GM18499 (cell line): Measurements from ENCODE around the gene EVI5.
"Not testable (repeated sequence)": the region's sequence is repeated elsewhere in the genome, so short reads cannot be mapped to it uniquely, and the experiment has no call there.

Experiments
- ATAC-seq: cut with Tn5 transposase; IDR thresholded peaks from one replicate; pipeline ENCODE4 v1.9.1; 2021; ENCODE audit warnings: moderate number of reproducible peaks; ENCODE audit not compliant: insufficient read depth, unreplicated experiment

EVI5 gene

DNA sequence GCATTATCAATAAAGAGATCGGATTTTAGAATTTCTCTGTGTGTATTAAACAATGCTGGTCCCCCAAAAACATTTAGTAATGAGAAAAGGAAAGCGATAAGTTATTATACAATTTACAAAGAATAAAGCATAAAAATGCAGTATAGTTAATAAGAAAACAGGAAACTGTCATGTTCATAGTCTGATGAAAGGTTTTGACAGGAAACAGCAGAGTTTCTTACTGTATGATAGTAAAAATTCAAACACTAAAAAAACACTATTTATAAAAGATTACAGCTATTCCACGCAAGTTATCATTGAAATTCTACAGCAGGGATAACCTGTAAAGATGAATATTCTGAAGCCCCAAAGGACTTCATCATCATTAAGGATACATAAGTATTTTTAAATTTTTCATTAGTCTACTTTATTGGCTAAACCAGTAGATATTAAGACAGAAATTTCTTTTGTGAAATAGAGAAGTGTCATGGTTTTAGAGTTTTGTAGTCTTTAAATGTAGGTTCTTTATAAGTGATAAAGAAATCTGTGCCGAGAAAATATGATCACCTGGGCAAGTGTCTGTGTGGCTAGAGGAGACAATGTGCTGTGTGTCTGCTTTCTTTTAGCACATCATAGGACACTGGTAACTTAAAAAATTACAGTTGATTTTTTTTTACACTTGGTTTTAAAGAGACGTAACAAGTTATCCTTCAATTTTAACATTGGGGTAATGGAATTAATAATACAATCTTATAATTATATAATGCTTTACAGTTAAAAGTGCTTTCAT is 248.5 kb downstream of the EVI5 start:
- no peak for ATAC-seq

DNA sequence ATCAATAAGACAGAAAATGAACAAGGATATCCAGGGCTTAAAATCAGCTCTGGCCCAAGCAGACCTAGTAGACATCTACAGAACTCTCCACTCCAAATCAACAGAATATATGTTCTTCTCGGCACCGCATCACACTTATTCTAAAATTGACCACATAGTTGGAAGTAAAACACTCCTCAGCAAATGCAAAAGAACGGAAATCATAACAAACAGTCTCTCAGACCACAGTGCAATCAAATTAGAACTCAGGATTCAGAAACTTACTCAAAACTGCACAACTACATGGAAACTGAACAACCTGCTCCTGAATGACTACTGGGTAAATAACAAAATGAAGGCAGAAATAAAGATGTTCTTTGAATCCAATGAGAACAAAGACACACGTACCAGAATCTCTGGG is 252.5 kb downstream of the EVI5 start:
- not testable (repeated sequence) for ATAC-seq

DNA sequence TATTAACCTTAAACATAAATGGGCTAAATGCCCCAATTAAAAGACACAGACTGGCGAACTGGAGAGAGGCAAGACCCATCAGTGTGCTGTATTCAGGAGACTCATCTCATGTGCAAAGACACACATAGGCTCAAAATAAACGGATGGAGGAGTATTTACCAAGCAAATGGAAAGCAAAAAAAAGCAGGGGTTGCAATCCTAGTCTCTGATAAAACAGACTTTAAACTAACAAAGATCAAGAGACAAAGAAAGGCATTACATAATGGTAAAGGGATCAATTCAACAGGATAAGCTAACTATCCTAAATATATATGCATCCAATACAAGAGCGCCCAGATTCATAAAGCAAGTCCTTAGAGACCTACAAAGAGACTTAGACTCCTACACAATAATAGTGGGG is 253.0 kb downstream of the EVI5 start:
- ATAC-seq, result not testable (repeated sequence)

DNA sequence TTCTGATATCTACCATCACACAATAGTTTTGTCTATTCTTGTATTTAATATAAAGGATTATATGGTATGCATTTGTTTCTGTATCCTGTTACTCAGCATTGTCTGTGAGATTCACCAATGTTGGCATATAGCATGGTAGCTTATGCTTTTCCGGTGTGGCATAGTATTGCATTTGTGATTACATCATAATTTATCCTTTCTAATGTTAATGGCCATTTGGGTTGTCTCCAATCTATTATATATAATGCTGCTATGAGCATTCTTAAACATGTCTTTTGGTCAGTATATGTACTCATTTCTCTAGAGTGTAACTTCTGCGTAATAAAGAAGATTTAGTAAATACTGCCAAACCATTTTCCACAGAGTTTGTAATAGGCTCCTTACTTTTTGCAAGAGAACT is 257.2 kb downstream of the EVI5 start:
- no peak for ATAC-seq

DNA sequence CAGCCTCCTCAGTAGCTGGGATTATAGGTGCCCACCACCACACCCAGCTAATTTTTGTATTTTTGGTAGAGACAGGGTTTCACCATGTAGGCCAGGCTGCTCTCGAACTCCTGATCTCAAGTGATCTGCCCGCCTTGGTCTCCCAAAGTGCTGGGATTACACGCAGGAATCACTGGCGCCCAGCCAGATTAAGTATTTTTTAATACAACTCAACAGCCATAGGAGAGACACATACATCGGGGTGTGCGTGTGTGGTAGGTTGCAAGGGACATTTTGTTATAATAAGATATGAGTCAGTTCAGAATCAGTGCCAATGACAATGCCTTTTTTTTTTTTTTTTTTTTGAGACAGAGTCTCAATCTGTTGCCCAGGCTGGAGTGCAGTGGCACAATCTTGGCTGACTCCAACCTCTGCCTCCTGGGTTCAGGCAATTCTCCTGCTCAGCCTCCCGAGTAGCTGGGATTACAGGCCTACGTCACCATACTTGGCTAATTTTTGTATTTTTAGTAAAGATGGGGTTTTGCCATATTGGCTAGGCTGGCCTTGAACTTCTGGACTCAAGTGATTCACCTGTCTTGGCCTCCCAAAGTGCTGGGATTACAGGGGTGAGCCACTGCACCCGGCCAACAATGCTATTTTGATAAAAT is 259.8 kb downstream of the EVI5 start:
- not testable (repeated sequence) for ATAC-seq

DNA sequence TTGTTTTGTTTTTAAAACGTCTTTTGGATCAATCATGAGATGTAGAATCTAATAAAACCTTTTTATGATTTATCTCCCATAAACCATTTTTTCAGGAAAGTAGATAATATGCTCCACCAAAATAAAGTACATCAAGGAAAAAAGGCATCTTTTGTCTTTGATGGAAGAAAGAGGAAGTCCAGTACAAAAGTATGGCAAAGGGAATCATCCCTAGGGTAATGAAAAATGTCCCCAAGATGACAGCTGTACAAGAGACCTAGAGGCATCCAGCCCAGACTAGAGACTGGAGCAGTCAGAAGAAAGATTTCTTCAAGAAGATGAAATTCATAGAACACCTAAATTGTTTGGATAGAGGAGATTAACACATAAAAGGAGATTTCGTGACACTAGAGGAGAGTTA is 265.9 kb downstream of the EVI5 start:
- no peak for ATAC-seq

DNA sequence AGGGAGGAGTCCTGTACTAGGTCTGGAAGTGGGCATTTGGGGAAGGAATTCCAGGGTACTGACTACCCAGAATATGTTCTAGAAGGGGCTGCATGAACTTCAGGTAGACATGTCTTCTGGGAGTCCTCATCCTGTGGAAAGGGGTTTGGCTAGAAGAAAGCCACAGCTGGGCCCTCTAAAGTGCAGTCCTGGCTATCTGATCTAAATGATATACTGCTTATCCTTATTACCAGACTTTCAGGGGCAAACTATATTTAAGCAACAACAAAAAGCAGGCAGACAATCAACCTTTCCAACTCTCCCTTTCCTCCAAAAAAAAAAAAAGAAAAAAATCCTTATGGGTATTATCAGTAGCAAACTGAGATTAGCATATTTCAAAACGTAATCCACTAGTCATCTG is 268.3 kb downstream of the EVI5 start:
- ATAC-seq, result no peak

DNA sequence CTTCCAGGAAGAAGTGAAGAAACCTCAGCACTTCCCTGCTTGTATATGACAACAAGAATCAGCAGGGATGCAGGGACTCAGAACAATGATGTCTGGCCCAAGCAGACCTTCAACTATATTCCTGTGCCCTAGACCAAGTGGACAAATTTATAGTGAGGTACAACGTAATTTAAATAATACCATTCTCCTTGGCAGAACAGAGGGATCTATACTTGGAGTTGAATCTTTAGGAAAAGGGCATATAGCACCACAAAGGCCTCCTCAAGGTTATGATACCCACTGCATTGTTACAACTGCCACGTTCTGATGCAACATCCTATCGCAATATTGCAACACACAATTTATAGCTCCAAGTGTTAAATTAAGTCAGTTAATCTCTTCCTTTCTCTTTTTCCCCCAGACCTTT is 269.1 kb downstream of the EVI5 start:
- ATAC-seq, result no peak

DNA sequence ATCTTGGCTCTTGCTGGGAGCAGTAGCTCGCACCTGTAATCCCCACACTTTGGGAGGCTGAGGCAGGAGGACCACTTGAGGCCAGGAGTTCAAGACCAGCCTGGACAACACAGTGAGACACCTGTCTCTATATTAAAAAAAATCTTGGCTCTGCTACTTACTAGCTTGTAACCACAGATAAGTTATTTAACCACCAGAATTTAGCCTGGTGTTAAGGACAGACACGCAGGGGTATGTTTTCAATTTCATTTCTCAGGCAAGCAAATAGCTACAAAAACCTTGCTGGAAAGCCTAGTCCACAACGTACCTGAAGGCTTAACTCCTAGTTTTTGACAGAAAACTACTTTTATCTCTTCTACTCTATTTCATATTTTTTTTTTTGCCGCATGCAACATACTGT is 273.4 kb downstream of the EVI5 start:
- no peak for ATAC-seq

DNA sequence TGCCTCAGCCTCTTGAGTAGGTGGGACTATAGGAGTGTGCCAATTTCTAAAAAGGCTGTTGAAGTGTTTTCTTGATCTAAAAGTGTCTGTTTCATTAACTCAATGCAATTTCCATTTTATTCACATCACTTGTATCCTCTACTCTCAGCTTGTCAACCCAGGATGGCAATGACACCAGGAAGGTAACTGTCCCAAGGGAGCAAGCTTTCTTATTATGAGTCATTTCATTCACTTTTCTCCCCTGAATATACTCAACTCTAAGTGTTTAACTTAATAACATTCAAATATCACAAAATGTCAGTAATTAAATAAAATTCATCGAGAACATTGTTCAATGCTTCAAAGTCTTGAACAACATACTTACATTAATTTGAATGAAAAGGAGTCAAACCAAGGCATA is 275.3 kb downstream of the EVI5 start:
- no peak for ATAC-seq

DNA sequence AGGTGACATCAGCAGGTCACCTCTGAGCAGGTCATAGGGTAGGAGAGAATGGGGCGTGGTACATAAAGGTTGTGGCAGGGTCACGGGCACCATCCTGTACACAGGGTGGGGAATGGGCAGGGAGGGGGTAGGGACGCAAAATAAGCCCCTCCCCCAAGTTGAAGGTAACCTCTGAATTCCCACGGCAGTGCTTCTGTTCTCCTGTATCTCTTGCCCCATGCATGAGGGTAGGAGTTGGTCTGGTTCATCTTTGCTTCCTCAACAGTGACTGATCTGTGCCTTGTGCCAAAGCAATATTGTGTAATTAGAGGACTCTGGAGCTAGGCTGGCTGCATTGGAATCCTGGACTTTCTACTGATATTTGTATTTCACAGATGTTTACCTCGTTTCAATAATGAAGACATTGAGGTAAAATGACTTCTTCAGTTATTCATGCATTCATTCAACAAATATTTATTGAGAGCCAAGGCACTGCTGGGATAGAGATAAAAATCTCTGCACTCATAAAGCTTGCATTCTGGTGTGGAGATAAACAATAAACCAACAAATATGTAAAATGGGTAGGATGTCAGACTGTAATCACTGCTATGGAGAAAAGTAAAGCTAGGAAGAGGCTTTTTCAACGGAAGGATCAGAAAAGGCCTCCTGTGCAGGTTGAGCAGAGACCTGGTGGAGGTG is 279.8 kb downstream of the EVI5 start:
- ATAC-seq, result no peak

DNA sequence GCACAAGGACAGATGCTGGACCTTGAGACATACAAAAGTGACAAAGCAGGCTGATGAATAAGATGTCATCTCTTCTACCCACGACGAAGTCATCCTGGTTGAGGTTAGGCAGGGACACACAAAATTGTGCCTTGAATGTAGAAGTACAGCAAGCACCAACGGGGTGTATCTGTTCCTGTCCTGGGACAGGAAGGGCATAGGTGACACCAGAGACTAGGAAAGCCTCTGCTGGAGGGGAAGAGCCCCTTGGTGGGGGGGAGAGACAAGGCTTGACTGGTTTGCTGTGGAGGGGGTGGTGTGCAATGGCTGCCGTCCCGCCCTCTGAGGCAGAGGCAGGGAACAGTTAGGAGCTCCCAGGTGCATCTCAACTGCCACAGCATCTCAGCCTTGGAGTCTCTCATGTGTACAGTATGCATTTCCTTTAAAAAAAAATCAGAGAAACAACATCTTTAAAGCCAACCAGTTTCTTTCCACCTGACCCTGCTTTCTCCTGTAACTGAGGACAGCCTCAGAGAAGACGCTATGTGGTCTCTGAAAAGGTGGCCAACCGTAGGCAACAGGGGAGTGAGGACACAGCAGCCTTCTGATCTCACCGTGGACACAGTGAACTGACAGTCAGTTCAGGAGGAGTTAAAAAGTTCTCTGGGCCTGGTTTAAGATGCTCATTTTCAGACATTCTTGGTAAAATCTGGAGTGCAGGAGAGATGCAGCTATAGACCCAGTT is 280.5 kb downstream of the EVI5 start:
- no peak for ATAC-seq

DNA sequence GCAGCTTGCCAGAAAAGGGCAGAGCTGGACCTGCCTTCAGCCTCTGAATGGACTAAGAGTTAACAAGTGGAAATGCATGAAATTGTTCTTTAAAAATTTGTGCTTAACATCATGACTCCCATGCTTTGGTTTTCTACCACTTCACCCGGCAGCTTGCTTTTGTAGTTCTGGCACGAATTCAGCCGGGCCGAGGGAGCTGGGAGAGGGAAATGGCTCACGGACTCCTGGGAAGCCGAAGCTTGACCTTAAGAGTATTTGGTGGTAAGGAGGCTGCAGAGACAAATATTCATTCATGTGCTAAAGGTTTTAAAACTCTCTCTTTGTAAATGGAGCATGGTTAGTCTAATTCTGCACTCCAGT is 281.0 kb downstream of the EVI5 start:
- ATAC-seq, result no peak

DNA sequence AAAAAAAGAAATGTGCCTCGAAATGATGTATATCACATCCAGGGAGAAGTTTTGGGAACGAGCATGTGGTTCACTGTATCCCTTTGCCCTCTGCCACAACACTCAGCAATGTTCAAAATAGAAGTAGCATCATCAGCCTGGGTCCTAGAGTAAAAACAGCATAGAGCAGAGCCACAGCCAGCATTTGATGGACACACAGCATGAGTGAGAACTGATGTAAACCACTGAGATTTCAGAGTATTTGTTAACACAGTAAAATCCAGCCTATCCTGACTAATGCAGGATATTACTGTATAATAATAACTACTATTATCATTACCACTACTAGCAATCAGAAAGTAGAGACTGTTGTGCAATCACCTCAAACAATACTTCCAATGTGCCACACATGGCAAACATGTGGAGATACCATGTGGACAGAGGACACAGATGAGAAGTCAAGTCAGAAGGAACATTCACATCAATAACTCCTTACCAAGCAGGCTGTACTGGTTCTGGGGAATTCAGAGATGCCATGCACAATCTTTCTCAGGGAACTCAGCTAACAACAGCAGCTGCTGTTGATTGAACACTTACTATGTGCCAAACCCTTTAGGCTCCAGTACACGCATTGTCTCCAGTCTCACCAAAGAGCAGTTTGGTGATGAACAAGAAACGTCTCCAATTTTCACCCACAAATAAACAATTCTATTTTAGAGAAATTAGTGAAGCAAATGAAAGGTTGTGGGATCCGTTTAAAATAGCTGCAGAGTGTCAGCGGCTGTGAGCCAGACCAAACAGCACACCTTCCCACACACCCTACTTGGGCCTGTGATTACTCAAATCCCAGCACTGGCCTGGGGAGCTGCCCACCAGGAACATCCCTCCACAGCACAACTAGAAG is 281.6 kb downstream of the EVI5 start:
- no peak for ATAC-seq

DNA sequence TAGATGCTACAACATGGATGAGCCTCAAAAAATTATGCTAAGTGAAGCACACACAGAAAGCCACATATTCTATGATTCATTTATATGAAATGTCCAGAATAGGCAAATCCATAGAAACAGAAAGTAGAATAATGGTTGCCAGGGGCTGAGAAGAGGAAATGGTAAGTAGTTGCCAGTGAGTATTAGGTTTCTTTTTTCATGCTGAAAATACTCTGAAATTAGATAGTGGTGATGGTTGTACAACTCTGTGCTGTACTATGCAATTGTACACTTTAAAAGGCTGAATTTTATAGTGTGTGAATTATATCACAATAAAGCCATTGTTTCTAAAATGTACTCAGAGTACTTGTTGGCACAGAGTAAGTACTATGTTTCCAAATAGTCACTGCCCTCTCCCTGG is 282.7 kb downstream of the EVI5 start:
- peak; percentile 50 for ATAC-seq

DNA sequence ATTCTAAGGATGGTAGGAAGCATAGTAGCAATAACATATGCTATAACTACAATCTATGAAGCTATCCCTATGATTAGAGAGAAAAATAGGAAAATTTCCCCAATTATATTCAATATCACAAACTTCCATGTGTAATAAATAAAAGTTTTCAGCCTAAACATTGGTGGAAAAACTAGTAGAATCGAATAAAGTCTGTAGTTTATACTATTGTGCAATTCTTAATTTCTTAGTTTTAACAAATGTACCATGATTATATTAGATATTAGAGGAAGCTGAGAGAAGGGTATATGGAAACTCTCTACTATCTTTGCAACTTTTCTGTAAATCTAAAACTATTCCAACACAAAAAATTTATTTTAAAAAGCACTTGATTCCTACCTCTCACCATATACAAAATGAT is 284.4 kb downstream of the EVI5 start:
- no peak for ATAC-seq

DNA sequence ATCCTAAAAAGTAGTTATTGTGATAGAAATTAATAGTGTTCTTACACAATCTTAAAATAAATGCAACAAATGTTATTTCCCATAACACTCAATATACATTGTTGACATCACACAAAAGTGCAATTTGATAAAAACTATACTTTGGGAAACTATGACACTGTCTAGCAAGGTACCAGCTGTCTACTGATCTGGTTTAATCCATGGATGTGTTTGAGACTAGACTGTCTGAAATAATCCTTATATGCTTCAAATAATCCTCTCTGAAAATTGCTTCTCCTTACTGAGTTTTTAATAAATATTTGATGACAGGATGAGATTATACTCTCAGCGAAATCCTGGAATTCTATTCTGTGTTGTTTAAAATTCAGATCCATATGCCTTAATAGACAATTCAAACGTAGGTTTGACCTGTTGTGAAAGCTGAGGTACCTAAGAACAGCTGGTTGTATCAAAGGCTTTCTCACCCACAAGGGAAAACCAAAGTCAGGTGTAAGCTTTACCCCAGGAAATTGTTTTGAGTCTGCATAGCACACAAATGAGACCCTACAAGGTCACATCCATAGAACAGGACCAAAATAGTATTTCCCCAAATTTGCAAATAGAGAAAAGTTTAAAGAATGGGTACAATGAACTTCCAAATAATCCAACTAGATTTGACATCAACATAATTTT is 289.4 kb downstream of the EVI5 start:
- no peak for ATAC-seq

DNA sequence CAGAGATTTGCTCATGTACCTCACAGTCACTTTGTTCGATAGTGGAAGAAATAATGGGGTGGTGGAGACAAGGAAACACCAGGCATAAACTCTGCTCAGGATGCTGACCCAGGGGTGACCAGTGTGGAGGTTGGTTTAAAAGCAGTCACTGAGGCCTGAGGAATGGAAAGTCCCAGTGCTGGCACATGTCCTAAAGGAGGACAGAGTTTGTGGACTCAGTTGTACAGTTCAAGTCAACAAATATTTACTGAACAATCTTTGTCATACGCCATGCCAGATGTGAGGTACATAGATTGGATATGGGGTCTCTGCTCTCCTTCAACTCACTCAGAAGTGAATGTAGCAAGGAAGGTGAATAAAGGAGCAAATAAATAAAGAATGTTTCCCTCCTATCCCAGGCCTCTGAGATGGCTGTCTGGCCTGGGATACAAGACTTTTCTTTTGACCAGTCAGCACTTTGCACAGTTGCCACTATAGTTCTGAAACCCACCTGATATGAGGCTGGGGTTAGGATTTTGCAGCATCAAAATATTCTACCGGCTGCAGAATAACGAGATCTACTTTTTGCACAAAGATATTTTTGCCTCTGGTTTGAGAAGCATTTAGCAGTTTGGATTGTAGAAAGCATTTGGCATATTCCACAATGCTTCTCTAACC is 290.3 kb downstream of the EVI5 start:
- ATAC-seq, result no peak

DNA sequence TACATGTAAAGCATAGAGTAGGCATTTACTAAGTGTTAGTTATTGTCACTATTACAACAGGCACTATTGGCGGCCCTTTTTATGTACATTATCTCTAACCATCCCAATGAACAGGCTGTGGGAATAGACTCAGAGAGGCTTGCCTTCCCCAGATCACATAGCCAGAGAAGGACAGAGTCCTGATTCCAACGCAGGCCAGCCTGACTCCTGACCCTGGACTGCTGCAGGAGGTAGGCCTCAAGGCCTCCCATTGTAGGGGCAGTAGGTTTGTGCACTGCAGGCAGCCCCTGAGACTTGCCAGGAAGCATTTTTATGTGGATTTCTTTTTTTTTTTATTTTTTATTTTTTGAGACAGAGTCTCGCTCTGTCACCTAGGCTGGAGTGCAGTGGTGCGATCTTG is 291.8 kb downstream of the EVI5 start:
- ATAC-seq, result no peak
